T-helper 17 cell (primary cell): ENCODE data around the gene KANSL1. TPM values are rescaled to one million over a fixed set of nuclear protein-coding genes. Genes with fewer than 3 reads are reported as not detected.

Experiments used
- ATAC-seq: fragments of 150-1000 bp; cut with Tn5 transposase; 2 replicates; pipeline ENCODE4 v1.10.0; 2021; ENCODE audit warnings: mild to moderate bottlenecking, moderate library complexity
- DNase-seq, 3 donors: peaks; one replicate each; pipeline versions ENCODE4 v3.0.0 to v3.0.0-alpha.2; 2020 to 2021
- H3K9me3 ChIP-seq: one replicate; pipeline ENCODE4 v1.7.0; 2013; ENCODE audit warnings: low read length, mild to moderate bottlenecking; ENCODE audit not compliant: control insufficient read depth, poor library complexity, severe bottlenecking
- H3K27ac Mint-ChIP-seq: one replicate; pipeline ENCODE4 v1.8.0; 2022; ENCODE audit warnings: mild to moderate bottlenecking, moderate library complexity, mixed read lengths
- H3K27me3 Mint-ChIP-seq: one replicate; pipeline ENCODE4 v1.8.0; 2022; ENCODE audit warnings: mixed read lengths
- H3K36me3 Mint-ChIP-seq: one replicate; pipeline ENCODE4 v1.8.0; 2022; ENCODE audit warnings: low read depth, mixed read lengths
- H3K4me1 Mint-ChIP-seq: one replicate; pipeline ENCODE4 v1.8.0; 2022; ENCODE audit warnings: mild to moderate bottlenecking, mixed read lengths
- H3K4me3 Mint-ChIP-seq: one replicate; pipeline ENCODE4 v1.8.0; 2022; ENCODE audit warnings: mild to moderate bottlenecking, moderate library complexity, mixed read lengths
- total RNA-seq, 4 donors: library from RNA in 2 of 4; stranded (reverse) in 2 of 4; gene quantifications; one replicate each; pipeline ENCODE4 v1.2.3 and lab custom pipeline; 2022 to 2026

KANSL1 gene
- total RNA-seq, 2 donors from 2014 or later, result 142 to 187 TPM

- DNase-seq, result no peak
- Mint-ChIP-seq H3K36me3 (peaks cover 3% of the 10 kb centered on the region), H3K4me3 (no peak overlapping the region), H3K27ac (peak overlapping the region; percentile 63), H3K27me3 (no peaks in the 10 kb centered on the region), H3K4me1 (peaks cover 44% of the 10 kb centered on the region)
- H3K9me3 ChIP-seq, result no peaks in the 10 kb centered on the region
- no peak for ATAC-seq
Measured at GRCh38 chr17:46082257-46082656, 111.0 kb downstream of the KANSL1 start.

- H3K9me3 ChIP-seq, result no peaks in the 10 kb centered on the region
- ATAC-seq, result no peak
- H3K27ac Mint-ChIP-seq, result no peak overlapping the region
- peaks cover 3% of the 10 kb centered on the region for H3K36me3 Mint-ChIP-seq
- DNase-seq, result no peak
- peaks cover 35% of the 10 kb centered on the region for H3K4me1 Mint-ChIP-seq
- H3K27me3 Mint-ChIP-seq, result no peaks in the 10 kb centered on the region
- H3K4me3 Mint-ChIP-seq, result no peak overlapping the region
Measured at GRCh38 chr17:46081018-46081320, 112.3 kb downstream of the KANSL1 start.

- Mint-ChIP-seq H3K27ac (peak overlapping the region; percentile 53), H3K36me3 (peaks cover 3% of the 10 kb centered on the region), H3K4me1 (peaks cover 36% of the 10 kb centered on the region)
Measured at GRCh38 chr17:46080118-46081017, 112.9 kb downstream of the KANSL1 start.

DNA sequence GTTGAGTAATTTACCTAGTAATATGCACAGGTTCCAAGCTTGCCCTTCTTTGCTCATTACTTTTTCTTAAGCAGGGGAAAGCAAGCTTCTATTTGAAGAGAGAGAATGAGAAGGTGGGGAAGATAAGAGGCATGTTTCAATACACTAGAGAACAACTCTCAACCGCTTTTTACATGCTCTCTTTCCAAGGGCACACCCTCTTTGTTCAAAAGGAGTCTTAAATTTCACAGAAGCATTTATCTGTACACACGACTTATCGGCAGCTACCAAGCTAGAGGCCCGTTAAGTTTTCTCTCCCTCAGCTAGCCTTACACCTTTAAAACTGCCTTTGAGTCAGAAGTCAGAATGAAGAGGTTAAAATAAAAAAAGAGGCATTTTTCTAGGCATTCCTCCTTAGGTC is 114.6 kb downstream of the KANSL1 start:
- Mint-ChIP-seq H3K27me3 (no peaks in the 10 kb centered on the region), H3K27ac (peak overlapping the region; percentile 53), H3K4me3 (no peak overlapping the region), H3K4me1 (peaks cover 31% of the 10 kb centered on the region), H3K36me3 (peaks cover 3% of the 10 kb centered on the region)
- no peaks in the 10 kb centered on the region for H3K9me3 ChIP-seq
- DNase-seq, result no peak
- no peak for ATAC-seq

More at GRCh38 chr17:46080118-46081017, 112.9 kb downstream of the KANSL1 start:
- no peaks in the 10 kb centered on the region for H3K9me3 ChIP-seq
- DNase-seq (no peak), ATAC-seq (no peak)
- Mint-ChIP-seq H3K27me3 (no peaks in the 10 kb centered on the region), H3K4me3 (no peak overlapping the region)

DNA sequence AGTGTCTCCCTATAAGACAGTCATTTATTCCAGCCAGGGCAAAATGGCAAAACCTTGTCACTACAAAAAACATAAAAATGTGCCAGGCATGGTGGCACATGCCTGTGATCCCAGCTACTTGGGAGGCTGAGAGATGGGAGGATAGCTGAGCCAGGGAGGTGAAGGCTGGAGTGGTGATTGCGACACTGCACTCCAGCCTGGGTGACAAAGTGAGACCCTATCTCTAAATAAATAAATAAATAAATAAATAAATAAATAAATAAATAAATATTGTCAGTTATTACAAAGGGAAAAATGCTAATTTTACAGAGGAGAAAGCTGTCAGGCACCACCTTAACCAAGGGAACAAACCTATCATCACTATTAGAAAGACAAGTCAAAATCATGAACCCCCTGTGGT is 118.7 kb downstream of the KANSL1 start:
- no peaks in the 10 kb centered on the region for H3K27me3 Mint-ChIP-seq
- H3K27ac Mint-ChIP-seq, result no peak overlapping the region
- H3K4me3 Mint-ChIP-seq, result no peak overlapping the region
- no peak for DNase-seq
- no peak for ATAC-seq
- no peaks in the 10 kb centered on the region for H3K9me3 ChIP-seq
- peaks cover 31% of the 10 kb centered on the region for H3K4me1 Mint-ChIP-seq
- H3K36me3 Mint-ChIP-seq, result peaks cover 3% of the 10 kb centered on the region

DNA sequence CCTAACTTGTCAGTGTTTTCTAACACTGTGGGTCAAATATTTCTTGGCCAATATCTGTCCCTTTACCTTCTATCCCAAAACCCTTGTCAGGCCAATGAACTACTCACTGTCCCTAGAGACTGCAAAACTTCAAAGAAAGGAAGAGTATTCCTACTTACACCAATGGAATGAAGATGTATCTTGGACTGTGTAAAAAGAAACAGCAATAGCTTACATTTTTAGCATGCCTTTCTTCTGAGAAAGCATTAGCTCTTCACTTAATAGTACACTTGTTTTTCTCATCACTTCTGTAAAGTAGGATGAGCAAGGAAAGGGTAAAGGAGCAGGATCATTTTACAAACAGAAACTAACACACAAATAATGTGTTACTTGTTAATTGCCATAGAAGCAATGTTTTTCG is 120.2 kb downstream of the KANSL1 start:
- ATAC-seq, result no peak
- no peak for DNase-seq
- peak overlapping the region; percentile 74 for H3K27ac Mint-ChIP-seq
- H3K27me3 Mint-ChIP-seq, result no peaks in the 10 kb centered on the region
- no peak overlapping the region for H3K4me3 Mint-ChIP-seq
- peaks cover 26% of the 10 kb centered on the region for H3K4me1 Mint-ChIP-seq
- H3K9me3 ChIP-seq, result no peaks in the 10 kb centered on the region
- no peaks in the 10 kb centered on the region for H3K36me3 Mint-ChIP-seq

GRCh38 chr17:46071796-46072195 is 121.4 kb downstream of the KANSL1 start:
- H3K27me3 Mint-ChIP-seq, result no peaks in the 10 kb centered on the region
- H3K27ac Mint-ChIP-seq, result peak overlapping the region; percentile 71
- no peak overlapping the region for H3K4me3 Mint-ChIP-seq
- ATAC-seq, result no peak
- H3K36me3 Mint-ChIP-seq, result no peaks in the 10 kb centered on the region
- no peak for DNase-seq
- peaks cover 30% of the 10 kb centered on the region for H3K4me1 Mint-ChIP-seq
- no peaks in the 10 kb centered on the region for H3K9me3 ChIP-seq

GRCh38 chr17:46064460-46064859 is 128.8 kb downstream of the KANSL1 start:
- H3K9me3 ChIP-seq, result no peaks in the 10 kb centered on the region
- DNase-seq, result no peak
- H3K36me3 Mint-ChIP-seq, result peaks cover 3% of the 10 kb centered on the region
- no peaks in the 10 kb centered on the region for H3K27me3 Mint-ChIP-seq
- H3K4me1 Mint-ChIP-seq, result peaks cover 14% of the 10 kb centered on the region
- H3K27ac Mint-ChIP-seq, result peak overlapping the region; percentile 25
- H3K4me3 Mint-ChIP-seq, result no peak overlapping the region
- ATAC-seq, result no peak

DNA sequence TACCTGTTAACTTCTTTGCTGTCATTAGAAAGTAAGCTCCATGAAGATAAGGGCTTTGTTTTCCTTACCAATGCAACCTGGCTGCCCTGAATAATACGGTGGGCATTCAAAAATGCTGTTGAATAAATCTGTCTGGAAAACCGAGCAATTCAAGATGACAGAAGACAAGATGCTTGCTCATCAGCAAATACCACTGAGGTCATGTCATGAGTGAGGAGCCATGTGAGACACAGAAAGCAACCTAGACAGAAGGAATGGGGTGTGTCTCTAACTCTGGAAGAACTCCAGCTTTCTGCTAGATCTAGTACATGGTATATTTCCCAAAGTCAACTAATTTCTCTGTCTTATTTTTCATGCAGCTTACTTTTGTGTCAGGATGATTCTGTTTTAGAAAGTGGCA is 130.0 kb downstream of the KANSL1 start:
- no peak for ATAC-seq
- Mint-ChIP-seq H3K27me3 (no peaks in the 10 kb centered on the region), H3K4me3 (no peak overlapping the region), H3K36me3 (peaks cover 3% of the 10 kb centered on the region), H3K4me1 (peaks cover 19% of the 10 kb centered on the region), H3K27ac (no peak overlapping the region)
- no peak for DNase-seq
- H3K9me3 ChIP-seq, result no peaks in the 10 kb centered on the region

DNA sequence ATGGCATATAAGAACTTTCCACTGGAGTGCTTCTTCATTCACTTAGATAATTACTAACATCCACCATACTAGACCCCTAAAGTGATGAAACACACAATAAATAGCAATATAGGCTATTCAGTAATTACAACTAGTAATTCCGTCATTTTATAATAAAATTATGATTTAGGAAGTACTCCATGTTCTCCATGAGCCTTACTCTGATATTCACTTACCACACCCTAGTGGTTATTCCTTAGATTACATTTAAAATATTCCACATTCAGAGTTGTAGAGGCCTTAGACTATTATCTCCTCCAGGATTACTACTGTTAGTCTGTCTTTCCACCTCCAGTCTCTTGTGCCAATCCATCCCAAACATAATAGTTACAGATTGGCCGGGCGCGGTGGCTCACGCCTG is 131.8 kb downstream of the KANSL1 start:
- H3K36me3 Mint-ChIP-seq, result peaks cover 3% of the 10 kb centered on the region
- DNase-seq, result no peak
- H3K27ac Mint-ChIP-seq, result peak overlapping the region; percentile 14
- H3K4me3 Mint-ChIP-seq, result no peak overlapping the region
- H3K9me3 ChIP-seq, result no peaks in the 10 kb centered on the region
- ATAC-seq, result no peak
- peaks cover 23% of the 10 kb centered on the region for H3K4me1 Mint-ChIP-seq
- H3K27me3 Mint-ChIP-seq, result no peaks in the 10 kb centered on the region

DNA sequence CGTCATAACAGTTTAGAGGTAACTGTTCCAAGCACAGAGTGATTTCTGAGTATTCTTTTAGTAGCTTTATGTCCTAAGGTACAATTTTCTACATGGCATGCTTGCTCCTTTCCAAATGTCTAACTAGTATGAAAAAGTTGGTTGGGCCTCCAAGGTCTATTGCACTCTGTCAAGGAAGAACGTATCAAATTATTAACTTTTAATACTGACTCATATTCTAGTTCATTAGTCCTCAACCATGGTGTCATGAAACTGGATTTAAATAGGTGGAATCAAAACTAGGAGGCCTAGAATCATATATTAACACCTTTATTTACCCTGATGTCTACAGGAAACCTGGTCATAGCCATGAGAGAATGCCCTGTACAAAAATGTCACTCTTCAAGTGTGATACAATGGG is 132.8 kb downstream of the KANSL1 start:
- ATAC-seq, result no peak
- no peak overlapping the region for H3K27ac Mint-ChIP-seq
- H3K27me3 Mint-ChIP-seq, result no peaks in the 10 kb centered on the region
- peaks cover 23% of the 10 kb centered on the region for H3K4me1 Mint-ChIP-seq
- no peak overlapping the region for H3K4me3 Mint-ChIP-seq
- no peak for DNase-seq
- peaks cover 3% of the 10 kb centered on the region for H3K36me3 Mint-ChIP-seq
- no peaks in the 10 kb centered on the region for H3K9me3 ChIP-seq

DNA sequence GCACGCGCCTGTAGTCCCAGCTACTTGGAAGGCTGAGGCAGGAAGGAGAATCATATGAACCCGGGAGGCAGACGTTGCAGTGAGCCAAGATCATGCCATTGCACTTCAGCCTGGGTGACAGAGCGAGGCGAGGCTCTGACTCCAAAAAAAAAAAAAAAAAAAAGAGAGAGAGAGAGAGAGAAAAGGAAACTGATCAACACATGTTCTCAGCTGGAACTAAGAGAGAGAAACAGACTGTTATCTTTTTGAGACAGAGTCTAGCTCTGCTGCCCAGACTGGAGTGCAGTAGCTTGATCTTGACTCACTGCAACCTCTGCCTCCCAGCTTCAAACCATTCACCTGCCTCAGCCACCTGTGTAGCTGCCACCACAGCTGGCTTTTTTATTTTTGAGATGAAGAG is 133.7 kb downstream of the KANSL1 start:
- no peak for DNase-seq
- H3K36me3 Mint-ChIP-seq, result peaks cover 4% of the 10 kb centered on the region
- ATAC-seq, result no peak
- peaks cover 24% of the 10 kb centered on the region for H3K4me1 Mint-ChIP-seq
- H3K27me3 Mint-ChIP-seq, result no peaks in the 10 kb centered on the region
- peak overlapping the region; percentile 68 for H3K27ac Mint-ChIP-seq
- H3K4me3 Mint-ChIP-seq, result no peak overlapping the region
- H3K9me3 ChIP-seq, result no peaks in the 10 kb centered on the region

GRCh38 chr17:46057366-46057765 is 135.9 kb downstream of the KANSL1 start:
- H3K4me1 Mint-ChIP-seq, result peaks cover 24% of the 10 kb centered on the region
- no peak overlapping the region for H3K4me3 Mint-ChIP-seq
- peak overlapping the region; percentile 68 for H3K27ac Mint-ChIP-seq
- no peaks in the 10 kb centered on the region for H3K9me3 ChIP-seq
- H3K36me3 Mint-ChIP-seq, result peaks cover 5% of the 10 kb centered on the region
- ATAC-seq, result no peak
- H3K27me3 Mint-ChIP-seq, result no peaks in the 10 kb centered on the region
- no peak for DNase-seq

- Mint-ChIP-seq H3K27ac (peak overlapping the region; percentile 41), H3K4me1 (peaks cover 27% of the 10 kb centered on the region), H3K27me3 (no peaks in the 10 kb centered on the region), H3K4me3 (no peak overlapping the region), H3K36me3 (peaks cover 5% of the 10 kb centered on the region)
- H3K9me3 ChIP-seq, result no peaks in the 10 kb centered on the region
- DNase-seq (no peak), ATAC-seq (no peak)
Measured at GRCh38 chr17:46056800-46057304, 136.4 kb downstream of the KANSL1 start.
